PFSK-1 (cell line): ENCODE measurements around the gene TNNT2.

Source experiments
- FOXP2 ChIP-seq: optimal IDR thresholded peaks from 2 replicates; pipeline ENCODE3; 2011; ENCODE audit warnings: borderline replicate concordance, control low read depth, inconsistent platforms; ENCODE audit not compliant: insufficient read depth; ENCODE audit errors: extremely low read length, extremely low read depth
- POLR2AphosphoS5 ChIP-seq: IDR thresholded peaks from 2 replicates; pipeline ENCODE4 v1.6.1; 2012; ENCODE audit warnings: low read depth, mild to moderate bottlenecking, control low read depth, low read length, moderate library complexity
- SIN3A ChIP-seq: IDR thresholded peaks from 2 replicates; pipeline ENCODE4 v1.6.1; 2012; ENCODE audit warnings: mild to moderate bottlenecking, low read length, moderate library complexity, borderline replicate concordance; ENCODE audit not compliant: insufficient read depth
- TAF1 ChIP-seq: IDR thresholded peaks from 2 replicates; pipeline ENCODE4 v1.6.1; 2012; ENCODE audit warnings: low read length, control low read depth, borderline replicate concordance; ENCODE audit not compliant: insufficient read depth
- TF ChIP-seq, protein P1 (sequence below), 2 experiments: IDR thresholded peaks; 2 replicates each; pipeline versions ENCODE4 v1.6.1 to v1.8.0; 2011 to 2012; ENCODE audit warnings: low read depth in 2 of 2, low read length in 2 of 2, control low read depth in 1 of 2, inconsistent platforms in 1 of 2, mild to moderate bottlenecking in 1 of 2, moderate library complexity in 1 of 2; ENCODE audit not compliant: insufficient read depth in 1 of 2

DNA sequence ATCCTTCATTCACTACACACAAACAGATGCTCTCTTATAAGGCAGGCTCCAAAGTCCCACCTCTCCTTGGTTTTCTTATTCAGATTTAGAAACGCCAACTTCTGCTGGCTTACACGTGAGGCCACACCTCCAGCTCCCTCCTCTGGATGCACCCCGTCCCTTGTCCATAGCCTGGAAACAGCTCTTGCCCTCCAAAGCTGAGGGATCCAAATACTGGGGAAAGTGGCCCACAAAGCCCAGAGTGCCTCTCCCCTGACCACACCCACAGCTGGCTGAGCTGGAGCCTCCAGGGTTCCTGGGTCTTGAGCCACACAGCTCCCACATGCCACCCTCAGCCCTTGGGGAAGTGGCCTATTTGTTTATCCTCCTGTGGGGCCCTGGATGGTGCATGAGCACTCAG lies 17.1 kb upstream of the TNNT2 start:
- TF ChIP-seq TAF1 (no peak), POLR2AphosphoS5 (no peak), SIN3A (no peak), FOXP2 (no peak)
- TF ChIP-seq, protein P1, sequence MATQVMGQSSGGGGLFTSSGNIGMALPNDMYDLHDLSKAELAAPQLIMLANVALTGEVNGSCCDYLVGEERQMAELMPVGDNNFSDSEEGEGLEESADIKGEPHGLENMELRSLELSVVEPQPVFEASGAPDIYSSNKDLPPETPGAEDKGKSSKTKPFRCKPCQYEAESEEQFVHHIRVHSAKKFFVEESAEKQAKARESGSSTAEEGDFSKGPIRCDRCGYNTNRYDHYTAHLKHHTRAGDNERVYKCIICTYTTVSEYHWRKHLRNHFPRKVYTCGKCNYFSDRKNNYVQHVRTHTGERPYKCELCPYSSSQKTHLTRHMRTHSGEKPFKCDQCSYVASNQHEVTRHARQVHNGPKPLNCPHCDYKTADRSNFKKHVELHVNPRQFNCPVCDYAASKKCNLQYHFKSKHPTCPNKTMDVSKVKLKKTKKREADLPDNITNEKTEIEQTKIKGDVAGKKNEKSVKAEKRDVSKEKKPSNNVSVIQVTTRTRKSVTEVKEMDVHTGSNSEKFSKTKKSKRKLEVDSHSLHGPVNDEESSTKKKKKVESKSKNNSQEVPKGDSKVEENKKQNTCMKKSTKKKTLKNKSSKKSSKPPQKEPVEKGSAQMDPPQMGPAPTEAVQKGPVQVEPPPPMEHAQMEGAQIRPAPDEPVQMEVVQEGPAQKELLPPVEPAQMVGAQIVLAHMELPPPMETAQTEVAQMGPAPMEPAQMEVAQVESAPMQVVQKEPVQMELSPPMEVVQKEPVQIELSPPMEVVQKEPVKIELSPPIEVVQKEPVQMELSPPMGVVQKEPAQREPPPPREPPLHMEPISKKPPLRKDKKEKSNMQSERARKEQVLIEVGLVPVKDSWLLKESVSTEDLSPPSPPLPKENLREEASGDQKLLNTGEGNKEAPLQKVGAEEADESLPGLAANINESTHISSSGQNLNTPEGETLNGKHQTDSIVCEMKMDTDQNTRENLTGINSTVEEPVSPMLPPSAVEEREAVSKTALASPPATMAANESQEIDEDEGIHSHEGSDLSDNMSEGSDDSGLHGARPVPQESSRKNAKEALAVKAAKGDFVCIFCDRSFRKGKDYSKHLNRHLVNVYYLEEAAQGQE (IDR thresholded peaks at IDR 0.05; ENCODE audit: insufficient read depth in 1 of 2, low read depth in 2 of 2, low read length in 2 of 2): no peak
